DMS53 treated with DMSO at 0.1 percent for 48 hours (cell line): Measurements from ENCODE around the gene HS3ST5.
"Not testable (repeated sequence)": the region's sequence is repeated elsewhere in the genome, so short reads cannot be mapped to it uniquely, and the experiment has no call there.

ENCODE experiments used
- DNase-seq: peaks from one replicate; lab custom pipeline; 2025; ENCODE audit not compliant: unreplicated experiment; lab: John Stamatoyannopoulos, UW

The HS3ST5 gene

GRCh38 chr6:114280239-114280982, 62.4 kb downstream of the HS3ST5 start:
- no peak for DNase-seq

- DNase-seq = no peak
Measured at GRCh38 chr6:114277220-114277619, 65.6 kb downstream of the HS3ST5 start.

GRCh38 chr6:114276783-114277182, 66.0 kb downstream of the HS3ST5 start:
- no peak for DNase-seq

GRCh38 chr6:114274836-114275235, 68.0 kb downstream of the HS3ST5 start:
- DNase-seq = no peak

GRCh38 chr6:114272582-114272981, 70.2 kb downstream of the HS3ST5 start:
- no peak for DNase-seq

GRCh38 chr6:114271405-114271804, 71.4 kb downstream of the HS3ST5 start:
- no peak for DNase-seq

GRCh38 chr6:114267897-114268296, 74.9 kb downstream of the HS3ST5 start:
- no peak for DNase-seq

GRCh38 chr6:114260810-114261209, 82.0 kb downstream of the HS3ST5 start:
- DNase-seq = no peak

- no peak for DNase-seq
Measured at GRCh38 chr6:114258376-114258775, 84.4 kb downstream of the HS3ST5 start.

- DNase-seq = no peak
Measured at GRCh38 chr6:114253431-114253830, 89.4 kb downstream of the HS3ST5 start.

- DNase-seq = no peak
Measured at GRCh38 chr6:114249522-114249921, 93.3 kb downstream of the HS3ST5 start.

- no peak for DNase-seq
Measured at GRCh38 chr6:114247101-114247500, 95.7 kb downstream of the HS3ST5 start.

GRCh38 chr6:114240796-114241195, 102.0 kb downstream of the HS3ST5 start:
- no peak for DNase-seq

GRCh38 chr6:114228675-114229074, 114.1 kb downstream of the HS3ST5 start:
- DNase-seq = no peak

GRCh38 chr6:114227944-114228468, 114.8 kb downstream of the HS3ST5 start:
- DNase-seq = no peak

GRCh38 chr6:114220241-114220640, 122.6 kb downstream of the HS3ST5 start:
- no peak for DNase-seq

- no peak for DNase-seq
Measured at GRCh38 chr6:114218437-114219340, 124.1 kb downstream of the HS3ST5 start.

- DNase-seq = not testable (repeated sequence)
Measured at GRCh38 chr6:114217996-114218395, 124.8 kb downstream of the HS3ST5 start.

- DNase-seq = no peak
Measured at GRCh38 chr6:114216789-114217467, 125.9 kb downstream of the HS3ST5 start.

- no peak for DNase-seq
Measured at GRCh38 chr6:114210467-114210866, 132.4 kb downstream of the HS3ST5 start.

GRCh38 chr6:114203460-114203859, 139.4 kb downstream of the HS3ST5 start:
- no peak for DNase-seq
